ENCODE measurements around the gene CTNNA3. TPM values are rescaled to one million over a fixed set of nuclear protein-coding genes. Genes with fewer than 3 reads are reported as not detected.
A peak's percentile ranks its signal among the peaks of the same experiment; 100 is the strongest.
"Not testable (repeated sequence)": the region's sequence is repeated elsewhere in the genome, so short reads cannot be mapped to it uniquely, and the experiment has no call there.

CTNNA3 gene
- total RNA-seq, 2 donors from 2014 or later, result 3.2 to 7.2 TPM

DNA sequence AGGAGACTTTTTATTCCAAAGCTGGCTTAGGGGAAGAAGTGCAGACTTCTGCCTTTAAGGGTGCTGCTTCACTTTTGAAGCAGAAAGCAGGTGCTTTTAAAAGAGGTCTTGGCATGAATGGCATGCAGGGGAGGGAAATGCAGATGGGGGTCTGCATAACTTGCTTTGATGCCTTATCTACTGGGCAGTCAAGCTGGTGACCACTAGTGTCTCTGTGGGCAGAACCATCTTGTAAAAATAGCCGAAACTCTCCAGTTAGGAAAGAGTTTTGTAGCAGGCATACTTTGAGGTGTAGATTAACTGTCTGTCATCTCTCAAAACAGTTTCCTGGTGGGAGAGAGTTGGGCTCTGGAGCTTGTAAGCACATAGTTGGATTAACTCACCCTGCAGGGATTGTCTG lies 9.9 kb upstream of the CTNNA3 start:
- Mint-ChIP-seq H3K36me3 (ENCODE audit: low read depth) (no peaks in the 10 kb centered on the region), H3K4me3 (no peak overlapping the region), H3K9me3 (peaks cover 20% of the 10 kb centered on the region), H3K27ac (no peak overlapping the region), H3K27me3 (ENCODE audit: insufficient read depth) (peaks cover 1% of the 10 kb centered on the region), H3K4me1 (no peaks in the 10 kb centered on the region)
- no peak overlapping the region for H3K9ac ChIP-seq (ENCODE audit: extremely low read depth, low read length, poor library complexity, severe bottlenecking)
- 88% methylated on average over 1 of the region's 1 CpG; no CpG with 5 or more reads in 1 of the 2 experiments for WGBS, 2 experiments (ENCODE audit: insufficient coverage in 1 of 2, insufficient read length in 1 of 2)
- no peaks in the 10 kb centered on the region for H3K27me3 ChIP-seq (ENCODE audit: control insufficient read depth, insufficient read depth, low read length, poor library complexity, severe bottlenecking)
- DNase-seq, result no peak
- H3K36me3 ChIP-seq (ENCODE audit: control insufficient read depth, insufficient read depth, low read length), result no peaks in the 10 kb centered on the region
- H3K9me3 ChIP-seq (ENCODE audit: control insufficient read depth, low read length), result no peaks in the 10 kb centered on the region
- no peak overlapping the region for H3K27ac ChIP-seq (ENCODE audit: low read depth, low read length)
- H3K4me1 ChIP-seq (ENCODE audit: control insufficient read depth, insufficient read depth, low read length), result no peaks in the 10 kb centered on the region
- TF ChIP-seq, protein P1, sequence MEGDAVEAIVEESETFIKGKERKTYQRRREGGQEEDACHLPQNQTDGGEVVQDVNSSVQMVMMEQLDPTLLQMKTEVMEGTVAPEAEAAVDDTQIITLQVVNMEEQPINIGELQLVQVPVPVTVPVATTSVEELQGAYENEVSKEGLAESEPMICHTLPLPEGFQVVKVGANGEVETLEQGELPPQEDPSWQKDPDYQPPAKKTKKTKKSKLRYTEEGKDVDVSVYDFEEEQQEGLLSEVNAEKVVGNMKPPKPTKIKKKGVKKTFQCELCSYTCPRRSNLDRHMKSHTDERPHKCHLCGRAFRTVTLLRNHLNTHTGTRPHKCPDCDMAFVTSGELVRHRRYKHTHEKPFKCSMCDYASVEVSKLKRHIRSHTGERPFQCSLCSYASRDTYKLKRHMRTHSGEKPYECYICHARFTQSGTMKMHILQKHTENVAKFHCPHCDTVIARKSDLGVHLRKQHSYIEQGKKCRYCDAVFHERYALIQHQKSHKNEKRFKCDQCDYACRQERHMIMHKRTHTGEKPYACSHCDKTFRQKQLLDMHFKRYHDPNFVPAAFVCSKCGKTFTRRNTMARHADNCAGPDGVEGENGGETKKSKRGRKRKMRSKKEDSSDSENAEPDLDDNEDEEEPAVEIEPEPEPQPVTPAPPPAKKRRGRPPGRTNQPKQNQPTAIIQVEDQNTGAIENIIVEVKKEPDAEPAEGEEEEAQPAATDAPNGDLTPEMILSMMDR (conservative IDR thresholded peaks at IDR 0.05), result no peak
- H3K4me3 ChIP-seq (ENCODE audit: low read length), result no peak overlapping the region

DNA sequence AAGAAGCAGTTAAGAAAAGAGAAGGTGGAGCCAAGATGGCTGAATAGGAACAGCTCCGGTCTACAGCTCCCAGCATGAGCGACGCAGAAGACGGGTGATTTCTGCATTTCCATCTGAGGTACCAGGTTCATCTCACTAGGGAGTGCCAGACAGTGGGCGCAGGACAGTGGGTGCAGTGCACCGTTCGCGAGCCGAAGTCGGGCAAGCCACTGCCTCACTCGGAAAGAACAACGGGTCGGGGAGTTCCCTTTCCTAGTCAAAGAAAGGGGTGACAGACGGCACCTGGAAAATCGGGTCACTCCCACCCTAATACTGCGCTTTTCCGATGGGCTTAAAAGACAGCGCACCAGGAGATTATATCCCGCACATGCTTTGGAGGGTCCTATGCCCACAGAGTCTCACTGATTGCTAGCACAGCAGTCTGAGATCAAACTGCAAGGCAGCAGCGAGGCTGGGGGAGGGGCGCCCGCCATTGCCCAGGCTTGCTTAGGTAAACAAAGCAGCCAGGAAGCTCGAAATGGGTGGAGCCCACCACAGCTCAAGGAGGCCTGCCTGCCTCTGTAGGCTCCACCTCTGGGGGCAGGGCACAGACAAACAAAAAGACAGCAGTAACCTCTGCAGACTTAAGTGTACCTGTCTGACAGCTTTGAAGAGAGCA lies 3.7 kb upstream of the CTNNA3 start:
- not testable (repeated sequence) for H3K4me3 ChIP-seq (ENCODE audit: low read length); H3K27ac Mint-ChIP-seq; H3K27me3 Mint-ChIP-seq (ENCODE audit: insufficient read depth); H3K27me3 ChIP-seq (ENCODE audit: control insufficient read depth, insufficient read depth, low read length, poor library complexity, severe bottlenecking); H3K4me3 Mint-ChIP-seq; H3K4me1 Mint-ChIP-seq; H3K36me3 ChIP-seq (ENCODE audit: control insufficient read depth, insufficient read depth, low read length); DNase-seq; H3K27ac ChIP-seq (ENCODE audit: low read depth, low read length); H3K4me1 ChIP-seq (ENCODE audit: control insufficient read depth, insufficient read depth, low read length); H3K9me3 ChIP-seq (ENCODE audit: control insufficient read depth, low read length); H3K36me3 Mint-ChIP-seq (ENCODE audit: low read depth); H3K9ac ChIP-seq (ENCODE audit: extremely low read depth, low read length, poor library complexity, severe bottlenecking)
- WGBS, 2 experiments (ENCODE audit: insufficient coverage in 1 of 2, insufficient read length in 1 of 2), result 96 to 98% methylated on average over 15 to 20 of the region's 23 CpGs
- peaks cover 28% of the 10 kb centered on the region for H3K9me3 Mint-ChIP-seq

DNA sequence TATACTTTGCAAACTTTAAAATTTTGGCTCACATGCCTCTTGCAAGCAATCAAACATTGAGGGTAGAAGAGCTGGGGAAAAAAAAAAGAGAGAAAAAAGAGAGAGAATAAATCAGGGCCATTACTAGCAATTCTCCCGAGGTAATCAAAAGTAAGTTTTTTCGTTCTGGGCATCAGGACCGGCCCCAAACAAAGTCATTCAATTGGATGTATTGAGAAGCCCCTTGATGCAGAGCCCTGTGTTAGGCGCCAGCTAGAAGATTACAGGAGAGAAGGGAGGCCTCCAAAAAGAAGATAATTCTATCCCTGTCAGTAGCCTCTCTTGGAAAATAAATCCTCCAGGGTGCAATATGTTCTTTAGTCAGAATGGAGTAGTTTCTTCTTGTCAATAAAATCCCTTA lies 2.2 kb upstream of the CTNNA3 start:
- Histone ChIP-seq H3K27ac (ENCODE audit: low read depth, low read length) (no peak overlapping the region), H3K36me3 (ENCODE audit: control insufficient read depth, insufficient read depth, low read length) (no peaks in the 10 kb centered on the region), H3K9ac (ENCODE audit: extremely low read depth, low read length, poor library complexity, severe bottlenecking) (no peak overlapping the region), H3K4me1 (ENCODE audit: control insufficient read depth, insufficient read depth, low read length) (no peaks in the 10 kb centered on the region), H3K4me3 (ENCODE audit: low read length) (no peak overlapping the region), H3K27me3 (ENCODE audit: control insufficient read depth, insufficient read depth, low read length, poor library complexity, severe bottlenecking) (no peaks in the 10 kb centered on the region), H3K9me3 (ENCODE audit: control insufficient read depth, low read length) (peaks cover 5% of the 10 kb centered on the region)
- no peaks in the 10 kb centered on the region for H3K36me3 Mint-ChIP-seq (ENCODE audit: low read depth)
- H3K27me3 Mint-ChIP-seq (ENCODE audit: insufficient read depth), result peaks cover 1% of the 10 kb centered on the region
- H3K27ac Mint-ChIP-seq, result no peak overlapping the region
- H3K4me1 Mint-ChIP-seq, result peaks cover 11% of the 10 kb centered on the region
- TF ChIP-seq, protein P1 (conservative IDR thresholded peaks at IDR 0.05), result no peak
- H3K9me3 Mint-ChIP-seq, result peaks cover 25% of the 10 kb centered on the region
- no peak overlapping the region for H3K4me3 Mint-ChIP-seq
- DNase-seq, result no peak
- WGBS, 2 experiments (ENCODE audit: insufficient coverage in 1 of 2, insufficient read length in 1 of 2), result 86 to 97% methylated on average over 3 to 4 of the region's 4 CpGs

DNA sequence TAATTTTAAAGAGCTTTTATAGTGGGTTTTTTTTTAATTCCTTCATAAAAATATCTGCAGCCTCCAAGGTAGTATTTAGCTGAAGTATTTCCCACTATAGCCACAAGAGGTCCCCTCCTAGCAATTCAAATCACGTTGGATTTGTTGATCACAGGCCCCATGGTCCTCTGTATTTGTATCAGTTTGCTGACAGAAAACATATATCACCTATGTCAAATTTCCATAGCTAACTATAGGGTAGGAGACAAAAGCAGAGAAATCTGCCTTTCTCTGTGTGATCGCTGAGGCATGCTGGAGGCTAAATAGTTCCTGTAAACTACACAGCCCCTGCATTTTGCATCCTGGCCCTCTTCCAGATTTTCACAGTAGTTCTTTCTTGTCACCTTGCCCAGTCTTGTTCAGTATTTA lies 1.7 kb upstream of the CTNNA3 start:
- peaks cover 1% of the 10 kb centered on the region for H3K27me3 Mint-ChIP-seq (ENCODE audit: insufficient read depth)
- Histone ChIP-seq H3K4me1 (ENCODE audit: control insufficient read depth, insufficient read depth, low read length) (no peaks in the 10 kb centered on the region), H3K36me3 (ENCODE audit: control insufficient read depth, insufficient read depth, low read length) (no peaks in the 10 kb centered on the region), H3K27me3 (ENCODE audit: control insufficient read depth, insufficient read depth, low read length, poor library complexity, severe bottlenecking) (no peaks in the 10 kb centered on the region), H3K27ac (ENCODE audit: low read depth, low read length) (no peak overlapping the region), H3K9me3 (ENCODE audit: control insufficient read depth, low read length) (peaks cover 5% of the 10 kb centered on the region), H3K4me3 (ENCODE audit: low read length) (no peak overlapping the region), H3K9ac (ENCODE audit: extremely low read depth, low read length, poor library complexity, severe bottlenecking) (no peak overlapping the region)
- WGBS, 2 experiments (ENCODE audit: insufficient coverage in 1 of 2, insufficient read length in 1 of 2), result 33 to 78% methylated on average over 1 to 2 of the region's 2 CpGs
- TF ChIP-seq, protein P1 (conservative IDR thresholded peaks at IDR 0.05), result peak; percentile 80
- no peak overlapping the region for H3K4me3 Mint-ChIP-seq
- H3K36me3 Mint-ChIP-seq (ENCODE audit: low read depth), result no peaks in the 10 kb centered on the region
- no peak for DNase-seq
- H3K27ac Mint-ChIP-seq, result no peak overlapping the region
- peaks cover 25% of the 10 kb centered on the region for H3K9me3 Mint-ChIP-seq
- H3K4me1 Mint-ChIP-seq, result peaks cover 16% of the 10 kb centered on the region
